DMS53 treated with DMSO at 0.1 percent for 48 hours (cell line): ENCODE measurements around the gene KLK15.
"Not testable (repeated sequence)": the region's sequence is repeated elsewhere in the genome, so short reads cannot be mapped to it uniquely, and the experiment has no call there.

ENCODE experiments used
- DNase-seq: peaks from one replicate; lab custom pipeline; 2025; ENCODE audit not compliant: unreplicated experiment; lab: John Stamatoyannopoulos, UW

The KLK15 gene

DNA sequence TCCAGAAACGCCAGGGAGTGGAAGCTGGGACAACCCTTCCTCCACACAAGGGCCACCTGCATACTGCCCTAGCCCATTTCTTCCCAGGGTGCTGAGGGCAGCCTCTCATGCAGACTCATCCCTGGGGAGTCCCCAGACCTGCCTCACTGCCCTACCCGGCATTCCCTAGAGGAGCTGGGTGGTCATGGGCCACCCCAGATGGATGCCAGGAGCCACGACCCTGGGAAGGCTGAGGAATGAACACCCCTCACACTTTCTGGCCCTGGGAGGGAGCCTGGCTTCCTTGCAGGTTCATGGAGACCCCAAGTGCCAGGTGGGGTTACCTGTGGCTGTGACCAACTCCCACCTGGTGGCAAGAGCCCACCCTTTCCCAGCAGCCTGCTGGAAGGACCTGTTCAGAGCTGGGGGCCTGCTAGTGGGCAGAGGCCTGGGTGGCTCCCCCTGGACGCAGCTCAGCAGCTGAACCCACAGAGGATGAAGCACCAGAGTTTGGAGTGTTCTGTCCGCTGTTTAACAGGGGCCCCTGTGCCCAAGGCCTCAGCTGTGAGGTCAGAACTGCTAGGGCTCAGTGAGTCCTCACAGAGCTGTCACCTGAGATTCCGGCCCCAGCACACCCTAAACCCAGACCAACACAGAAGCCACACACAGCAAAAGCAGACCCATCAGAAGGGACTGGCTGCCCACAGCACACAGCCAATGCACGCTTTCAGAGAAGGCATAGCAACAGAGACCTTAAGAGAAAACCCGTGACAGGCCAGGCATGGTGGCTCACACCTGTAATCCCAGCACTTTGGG is 36.5 kb downstream of the KLK15 start:
- DNase-seq = no peak

DNA sequence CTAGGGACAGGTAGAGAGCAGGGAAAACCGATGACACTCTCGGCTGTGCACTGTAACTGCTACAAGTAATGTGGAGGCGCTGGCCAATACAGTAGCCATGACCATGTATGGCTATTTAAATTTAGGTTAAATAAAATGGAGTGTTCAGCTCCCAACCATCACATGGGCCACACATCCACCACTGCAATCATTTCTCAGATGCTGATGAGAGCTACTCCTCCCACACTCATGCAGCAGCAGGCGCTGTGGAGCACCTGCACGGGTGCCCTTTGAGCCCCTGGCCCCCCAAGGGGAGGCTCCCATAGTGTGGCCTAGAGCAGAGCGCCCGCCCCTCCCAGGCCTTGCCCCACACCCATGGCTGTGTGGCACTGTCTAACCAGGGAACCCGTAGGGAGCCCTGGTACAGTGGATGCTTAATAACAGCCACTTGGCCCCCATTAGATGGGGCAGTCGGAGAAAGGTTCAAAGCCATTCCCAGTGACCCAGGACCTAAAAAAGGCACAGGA is 37.2 kb downstream of the KLK15 start:
- no peak for DNase-seq

DNA sequence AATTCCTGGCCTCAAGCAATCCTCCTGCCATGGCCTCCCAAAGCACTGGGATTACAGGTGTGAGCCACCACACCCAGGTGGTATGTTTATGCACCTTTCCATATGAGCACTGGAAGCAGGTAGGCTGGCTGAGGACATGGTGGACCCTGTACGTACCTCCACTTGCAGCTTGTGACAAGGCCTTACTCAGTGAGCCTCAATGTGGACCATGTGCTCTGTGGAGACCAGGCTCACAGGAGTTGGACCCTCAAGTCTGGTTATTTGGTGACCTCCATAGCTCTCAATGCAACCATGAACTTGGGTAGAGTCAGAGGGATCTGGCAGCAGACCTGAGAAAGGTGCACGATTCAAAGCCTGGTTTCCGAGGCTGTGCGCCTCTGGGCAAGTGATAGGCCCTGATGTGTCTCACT is 37.7 kb downstream of the KLK15 start:
- no peak for DNase-seq

DNA sequence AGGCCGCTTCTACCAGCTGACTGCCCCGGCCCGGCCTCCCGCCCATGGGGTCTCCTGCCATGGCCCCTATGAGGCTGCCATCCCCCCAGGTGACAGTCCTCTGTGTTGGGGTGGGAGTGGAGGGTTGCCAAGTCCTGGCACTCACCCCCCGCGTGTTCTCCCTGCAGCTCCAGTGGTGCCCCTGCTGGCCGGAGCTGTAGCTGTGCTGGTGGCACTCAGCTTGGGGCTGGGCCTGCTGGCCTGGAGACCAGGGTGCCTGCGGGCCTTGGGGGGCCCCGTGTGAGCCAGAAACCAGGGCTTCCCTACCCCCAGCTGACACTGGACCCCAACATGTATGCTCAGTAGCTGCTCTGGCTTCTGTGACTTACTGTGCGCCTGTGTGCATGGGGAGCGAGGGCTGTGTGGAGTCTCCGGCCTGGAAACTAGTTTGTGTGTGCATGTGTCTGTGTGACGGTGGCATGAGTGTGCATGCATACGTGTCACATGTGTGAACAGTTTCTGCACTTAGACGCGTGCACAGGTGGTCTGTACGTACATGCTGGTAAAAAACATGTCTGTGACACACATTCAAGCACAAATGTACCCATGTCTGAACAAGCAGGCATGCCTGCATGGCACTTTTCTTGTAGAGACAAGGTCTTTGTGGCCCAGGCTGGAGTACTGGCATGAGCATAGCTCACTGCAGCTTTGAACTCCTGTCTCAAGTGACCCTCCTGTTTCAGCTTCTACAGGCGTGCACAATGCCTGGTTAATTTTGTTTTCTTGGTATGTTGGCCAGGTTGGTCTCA is 38.3 kb downstream of the KLK15 start:
- no peak for DNase-seq

DNA sequence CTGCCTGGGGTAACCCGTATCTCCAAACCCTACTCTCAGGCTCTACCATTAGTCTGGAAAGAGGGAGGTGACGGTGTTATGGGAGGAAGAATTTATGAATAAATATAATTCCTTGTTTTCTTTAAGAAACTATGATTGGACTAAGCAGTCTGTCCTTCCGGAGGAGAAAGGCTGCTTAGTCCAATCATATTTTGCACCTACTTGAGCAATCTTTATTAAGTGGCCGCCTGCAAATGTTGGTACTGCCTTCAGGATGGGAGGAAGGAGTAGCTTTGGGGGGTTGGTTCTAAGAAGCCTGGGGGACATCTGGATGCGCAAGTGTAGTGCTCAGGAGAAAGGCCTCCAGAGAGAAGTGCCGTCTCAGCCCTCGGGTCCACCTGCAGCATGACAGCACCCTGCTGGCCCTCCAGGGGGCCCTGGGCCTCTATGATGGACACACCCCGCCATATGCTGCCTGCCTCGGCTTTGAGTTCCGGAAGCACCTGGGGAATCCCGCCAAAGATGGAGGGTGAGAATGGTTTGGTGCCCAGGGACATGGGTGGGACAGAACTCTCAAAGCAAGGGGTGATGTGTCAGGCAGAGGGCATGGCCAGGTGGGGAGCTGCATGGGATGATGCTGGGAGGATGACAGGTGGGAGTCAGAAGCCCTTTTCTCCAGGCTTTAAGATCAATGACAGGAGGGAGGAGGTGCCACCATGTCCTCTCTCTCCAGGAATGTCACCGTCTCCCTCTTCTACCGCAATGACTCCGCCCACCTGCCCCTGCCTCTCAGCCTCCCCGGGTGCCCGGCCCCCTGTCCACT is 39.1 kb downstream of the KLK15 start:
- peak; percentile 27 for DNase-seq

DNA sequence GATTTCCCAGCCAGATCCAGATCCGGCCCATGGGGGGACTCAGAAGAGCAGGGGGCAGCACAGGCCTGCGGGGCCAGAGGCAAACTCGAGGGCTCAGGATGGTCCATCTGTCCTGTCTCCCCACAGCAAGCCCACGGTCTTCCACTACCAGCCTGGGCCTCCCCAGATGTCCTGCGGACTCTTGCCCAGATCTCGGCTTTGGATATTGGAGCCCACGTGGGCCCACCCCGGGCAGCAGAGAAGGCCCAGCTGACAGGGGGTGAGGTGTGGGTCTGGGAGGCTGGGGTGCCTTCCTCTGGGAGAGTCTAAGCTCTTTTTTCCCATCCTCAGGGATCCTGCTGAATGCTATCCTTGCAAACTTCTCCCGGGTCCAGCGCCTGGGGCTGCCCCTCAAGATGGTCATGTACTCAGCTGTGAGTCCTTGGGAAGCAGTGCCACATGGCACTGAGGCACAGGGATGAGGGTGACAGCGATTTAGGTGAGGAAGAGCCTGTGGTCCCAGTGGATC is 39.8 kb downstream of the KLK15 start:
- no peak for DNase-seq

DNA sequence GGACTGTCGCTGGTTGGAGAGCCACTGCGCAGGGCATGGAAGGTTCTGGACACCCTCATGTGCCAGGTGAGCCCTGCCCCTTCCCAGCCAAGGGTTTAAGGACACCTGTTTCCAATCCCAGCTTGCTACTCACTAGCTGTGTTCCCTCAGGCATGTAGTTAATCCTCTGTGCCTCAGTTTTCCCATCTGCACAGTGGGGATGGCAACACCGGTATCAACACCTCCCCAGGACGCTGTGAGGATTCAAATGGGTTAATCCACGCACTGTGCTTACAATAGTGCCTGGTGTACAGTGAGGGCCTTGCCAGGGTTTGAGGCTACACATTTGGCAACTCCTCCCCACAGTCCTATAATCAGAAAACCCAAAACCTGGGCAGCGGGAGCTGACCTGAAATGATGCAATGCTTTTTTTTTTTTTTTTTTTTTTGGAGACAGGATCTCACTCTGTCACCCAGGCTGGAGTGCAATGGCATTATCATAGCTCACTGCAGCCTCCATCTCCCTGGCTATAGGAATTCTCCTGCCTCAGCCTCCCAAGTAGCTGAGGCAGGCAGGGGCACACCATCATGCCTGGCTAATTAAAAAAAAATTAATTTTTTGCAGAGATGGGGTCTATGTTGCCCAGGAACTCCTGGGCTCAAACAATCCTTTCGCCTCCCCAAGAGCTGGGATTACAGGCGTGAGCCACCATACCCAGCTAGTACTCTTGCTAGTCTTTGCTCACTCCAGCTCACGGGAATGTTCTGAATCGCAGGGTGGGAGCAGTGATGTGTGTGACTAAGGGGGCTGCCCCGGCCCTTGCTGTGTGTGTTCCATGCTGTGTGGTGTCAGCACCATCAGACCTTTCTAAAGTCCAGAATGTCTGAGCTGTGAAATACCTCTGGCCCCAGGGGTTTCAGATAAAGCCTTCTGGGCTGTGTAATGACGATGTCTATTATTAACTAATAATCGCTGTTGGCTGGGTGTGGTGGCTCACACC is 40.8 kb downstream of the KLK15 start:
- no peak for DNase-seq

DNA sequence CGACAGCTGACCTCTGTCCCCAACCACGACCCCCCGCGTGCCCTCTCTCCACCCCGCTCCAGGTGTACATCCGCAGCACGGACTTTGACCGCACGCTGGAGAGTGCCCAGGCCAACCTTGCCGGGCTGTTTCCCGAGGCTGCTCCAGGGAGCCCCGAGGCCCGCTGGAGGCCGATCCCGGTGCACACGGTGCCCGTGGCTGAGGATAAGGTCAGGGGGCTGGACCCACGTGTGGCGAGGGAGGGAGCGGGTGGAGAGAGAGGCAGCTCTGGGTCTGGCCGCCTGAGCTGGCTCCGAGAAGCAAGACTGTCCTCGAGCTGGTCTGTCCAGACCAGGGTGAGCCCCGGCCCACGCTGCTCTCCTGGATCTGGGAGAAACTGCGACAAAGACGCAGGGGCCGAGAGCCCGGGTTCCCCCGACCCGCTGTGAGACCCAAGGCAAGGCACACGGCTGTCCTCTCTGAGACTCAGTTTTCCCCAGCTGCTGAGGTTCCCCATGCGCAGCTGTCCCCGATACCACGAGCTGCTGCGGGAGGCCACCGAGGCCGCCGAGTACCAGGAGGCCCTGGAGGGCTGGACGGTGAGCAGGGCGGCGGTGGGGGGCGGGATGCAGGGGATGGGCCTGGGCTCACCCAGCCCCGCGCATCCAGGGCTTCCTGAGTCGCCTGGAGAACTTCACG is 41.6 kb downstream of the KLK15 start:
- no peak for DNase-seq

DNA sequence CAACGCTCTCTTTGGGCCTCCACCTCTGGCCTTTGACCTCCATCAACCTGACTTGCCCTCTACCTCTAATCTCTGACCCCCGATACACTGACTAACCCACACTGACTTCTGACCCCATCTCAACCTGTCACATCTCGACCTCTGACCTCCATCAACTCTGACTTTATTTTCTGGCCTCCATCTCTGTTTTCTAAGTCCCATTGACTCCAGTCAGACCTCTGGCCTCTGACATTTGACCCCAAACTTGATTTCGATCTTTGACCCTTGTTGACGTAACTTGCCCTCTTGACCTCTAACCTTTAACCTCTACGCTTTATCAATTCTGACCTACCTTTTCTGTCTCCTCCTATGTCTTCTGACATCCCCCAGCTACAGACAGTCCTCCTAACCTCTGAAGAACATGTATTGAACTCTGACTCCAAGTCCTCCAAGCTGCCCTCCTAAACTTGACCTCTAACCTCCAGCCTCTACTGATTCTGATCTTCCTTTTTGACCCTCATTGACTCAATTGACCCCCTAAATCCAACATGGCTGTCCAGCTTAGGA is 42.4 kb downstream of the KLK15 start:
- no peak for DNase-seq

DNA sequence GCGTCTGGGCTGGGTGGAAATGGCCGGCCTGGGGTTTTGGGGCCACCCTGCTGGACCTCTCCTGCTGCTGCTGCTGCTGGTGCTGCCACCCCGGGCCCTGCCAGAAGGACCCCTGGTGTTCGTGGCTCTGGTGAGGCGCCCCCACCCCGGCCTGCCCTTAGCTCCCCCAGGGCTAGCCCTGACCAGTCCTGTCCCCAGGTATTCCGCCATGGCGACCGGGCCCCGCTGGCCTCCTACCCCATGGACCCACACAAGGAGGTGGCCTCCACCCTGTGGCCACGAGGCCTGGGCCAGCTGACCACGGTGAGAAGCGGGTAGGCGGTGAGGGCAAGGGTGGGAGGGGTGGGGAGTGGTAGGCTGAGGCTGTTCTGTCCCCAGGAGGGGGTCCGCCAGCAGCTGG is 43.0 kb downstream of the KLK15 start, which contains the start of gene ACP4:
Gene ACP4, plus strand, starts transcription at position 20 of the 400 bp plus-strand sequence. Its CDS starts 0 bp downstream, at position 20.
- no peak for DNase-seq

DNA sequence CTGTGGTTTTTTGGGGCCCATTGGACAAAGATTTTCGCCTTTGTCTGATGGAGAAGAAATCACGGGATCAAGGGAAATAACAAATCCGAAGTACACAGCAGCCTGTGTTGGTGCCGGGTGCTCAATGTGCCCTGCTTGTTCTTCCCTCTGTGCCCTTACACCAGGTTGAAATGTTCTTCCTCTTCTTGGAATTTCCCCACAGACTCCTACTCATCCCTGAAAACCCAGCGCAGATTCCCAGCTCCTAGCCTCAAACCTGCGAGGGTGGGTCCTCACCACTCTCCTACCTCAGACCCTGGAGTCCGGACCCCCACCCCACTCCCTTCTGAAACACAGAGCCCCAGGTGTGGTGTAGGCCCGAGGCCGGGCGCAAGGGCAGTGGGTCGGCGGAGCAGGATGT is 48.0 kb downstream of the KLK15 start:
- no peak for DNase-seq

DNA sequence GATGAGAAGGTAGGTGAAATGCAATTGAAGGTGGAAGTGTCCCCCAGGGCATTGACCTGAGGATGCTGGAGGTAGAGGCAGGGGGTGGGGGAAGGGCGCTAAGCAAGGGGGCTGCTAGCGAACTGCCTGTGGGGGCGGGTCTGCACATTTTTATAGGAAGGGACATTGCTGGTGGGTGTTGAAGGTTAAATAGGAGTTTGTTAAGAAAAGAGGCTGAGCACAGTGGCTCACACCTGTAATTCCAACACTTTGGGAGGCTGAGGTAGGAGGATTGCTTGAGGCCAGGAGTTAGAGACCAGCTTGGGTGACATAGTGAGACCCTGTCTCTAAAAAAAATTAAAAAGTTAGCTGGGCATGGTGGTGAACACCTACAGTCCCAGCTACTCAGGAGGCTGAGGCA is 48.7 kb downstream of the KLK15 start:
- no peak for DNase-seq

DNA sequence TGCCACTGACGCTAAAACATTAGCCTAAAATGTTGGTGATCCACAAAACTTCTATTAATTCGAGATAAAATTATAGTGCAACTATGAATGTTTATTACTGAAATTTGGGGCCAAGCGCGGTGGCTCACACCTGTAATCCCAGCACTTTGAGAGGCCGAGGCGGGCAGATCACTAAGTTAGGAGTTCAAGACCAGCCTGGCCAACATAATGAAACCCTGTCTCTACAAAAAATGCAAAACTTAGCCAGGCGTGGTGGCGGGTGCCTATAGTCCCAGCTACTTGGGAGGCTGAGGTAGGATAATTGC is 49.6 kb downstream of the KLK15 start:
- not testable (repeated sequence) for DNase-seq

DNA sequence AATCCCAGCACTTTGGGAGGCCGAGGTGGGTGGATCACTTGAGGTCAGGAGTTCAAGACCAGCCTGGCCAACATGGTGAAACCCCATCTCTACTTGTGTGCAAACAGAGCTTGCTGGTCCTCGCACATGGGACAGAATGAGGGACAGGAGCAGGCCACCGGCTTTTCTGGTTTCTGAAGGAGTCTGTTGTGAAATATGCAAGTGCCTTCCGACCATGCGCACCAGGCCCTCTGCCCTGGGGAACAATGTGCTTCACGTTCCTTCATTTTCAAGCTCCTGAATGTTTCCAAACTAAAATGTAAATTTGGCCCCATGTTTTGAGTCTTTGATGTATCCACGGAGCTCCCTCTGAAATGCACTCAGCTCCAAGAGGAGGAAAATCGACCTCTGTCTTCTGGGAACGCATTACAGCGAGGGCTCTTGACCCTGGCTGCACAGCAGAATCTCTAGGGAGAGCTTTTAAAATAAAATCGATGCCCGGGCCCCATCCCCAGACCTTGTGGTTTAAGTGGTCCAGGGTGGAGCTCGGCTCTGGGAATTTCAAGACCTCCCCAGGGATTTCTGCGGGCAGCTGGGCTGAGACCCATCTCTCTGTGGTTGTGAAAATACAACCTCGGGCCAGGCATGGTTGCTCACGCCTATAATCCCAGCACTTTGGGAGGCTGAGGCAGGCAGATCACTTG is 52.5 kb downstream of the KLK15 start:
- DNase-seq = no peak

DNA sequence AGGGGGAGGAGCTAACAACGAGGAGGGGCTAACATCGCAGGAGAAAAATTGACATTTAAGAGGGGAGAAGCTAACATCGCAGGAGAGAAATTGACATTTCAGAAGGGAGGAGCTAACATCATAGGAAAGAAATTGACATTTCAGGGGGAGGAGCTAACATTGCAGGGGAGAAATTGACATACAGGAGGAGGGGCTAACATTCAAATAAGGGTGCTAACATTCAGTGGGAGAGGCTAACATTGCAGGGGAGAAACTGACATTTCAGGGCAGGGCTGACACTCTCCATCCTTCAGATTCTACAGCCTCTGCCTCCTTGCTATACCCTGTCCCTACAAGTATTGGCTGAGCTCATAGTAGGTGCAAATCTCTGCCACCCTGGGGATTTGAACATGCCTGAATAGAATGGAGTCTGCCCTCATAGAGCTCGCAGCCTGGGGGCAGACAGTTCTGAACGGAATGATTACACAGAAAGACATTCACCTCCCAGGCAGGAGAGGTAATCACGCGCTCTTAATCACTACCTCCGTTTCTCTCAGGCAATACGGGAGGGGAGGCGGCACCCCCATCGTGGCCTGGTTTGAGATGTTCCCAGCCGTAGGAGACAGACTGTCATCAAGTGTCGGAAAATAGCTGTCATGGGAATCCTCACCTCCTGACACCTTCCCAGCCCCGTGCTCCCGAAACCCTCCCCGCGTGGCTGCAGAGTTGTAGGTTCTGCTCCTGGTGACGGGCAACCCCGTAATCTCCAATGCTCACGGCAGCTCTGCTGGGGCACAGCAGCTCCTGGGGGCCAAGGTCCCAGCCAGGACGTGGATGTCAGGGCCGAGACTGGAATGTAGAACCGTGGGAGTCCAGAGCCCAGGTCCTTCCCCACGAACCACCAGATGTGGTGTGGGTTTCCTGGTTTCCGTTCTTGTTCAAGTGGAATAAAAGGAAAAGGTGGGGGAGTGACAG is 53.6 kb downstream of the KLK15 start:
- no peak for DNase-seq

DNA sequence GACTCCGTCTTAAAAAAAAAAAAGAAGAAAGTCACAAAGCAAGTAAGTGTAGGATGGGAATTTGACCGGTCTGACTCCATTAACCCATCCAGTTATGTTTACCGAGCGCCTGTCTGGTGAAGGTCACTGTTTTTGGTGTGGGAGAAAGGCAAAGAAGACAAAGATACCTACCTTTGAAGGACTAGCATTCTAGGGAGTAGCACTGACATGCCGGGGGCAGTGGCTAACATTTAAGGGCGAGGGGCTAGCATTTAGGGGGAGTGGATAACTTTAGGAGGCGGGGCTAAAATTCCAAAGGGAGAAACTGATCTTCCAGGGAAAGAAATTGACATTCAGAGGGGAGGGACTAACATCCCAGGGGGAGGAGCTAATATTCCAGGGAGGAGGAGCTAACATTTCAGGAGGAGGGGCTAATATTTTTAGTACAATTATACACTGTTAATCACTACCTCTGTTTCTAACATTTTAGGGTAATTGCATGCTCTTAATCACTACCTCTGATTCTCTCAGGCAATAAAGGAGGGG is 54.4 kb downstream of the KLK15 start:
- DNase-seq = no peak

DNA sequence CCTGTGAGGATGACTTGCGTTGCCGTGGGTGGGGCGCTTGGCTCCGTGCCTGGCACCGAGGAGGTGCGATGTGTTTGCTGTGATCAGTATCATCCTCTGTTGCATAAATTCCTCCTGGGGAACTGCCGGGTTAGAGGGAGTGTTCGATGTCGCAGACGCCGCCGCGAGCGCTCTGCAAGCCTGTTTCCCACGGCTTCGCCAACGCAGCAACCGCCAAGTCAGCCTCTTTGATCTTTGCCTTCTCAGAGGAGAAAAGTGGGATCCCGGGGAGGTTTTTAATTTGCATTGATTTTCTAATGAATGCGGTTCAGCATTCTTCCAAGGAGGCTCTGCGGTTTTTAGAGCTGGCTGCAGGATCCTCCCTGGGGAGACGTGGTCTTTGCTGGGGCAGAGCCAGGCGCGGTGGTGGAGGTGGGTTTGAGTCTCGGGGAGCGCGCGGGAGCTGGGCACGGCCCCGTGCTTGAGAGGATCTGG is 55.5 kb downstream of the KLK15 start:
- DNase-seq = no peak
